HG03439 (cell line): ENCODE results near the gene KLF8.
"Not testable (repeated sequence)": the region's sequence is repeated elsewhere in the genome, so short reads cannot be mapped to it uniquely, and the experiment has no call there.

Experiments
- ATAC-seq: cut with Tn5 transposase; IDR thresholded peaks from one replicate; pipeline ENCODE4 v1.9.1; 2021; ENCODE audit warnings: mild to moderate bottlenecking, moderate library complexity; ENCODE audit not compliant: unreplicated experiment

KLF8 gene

DNA sequence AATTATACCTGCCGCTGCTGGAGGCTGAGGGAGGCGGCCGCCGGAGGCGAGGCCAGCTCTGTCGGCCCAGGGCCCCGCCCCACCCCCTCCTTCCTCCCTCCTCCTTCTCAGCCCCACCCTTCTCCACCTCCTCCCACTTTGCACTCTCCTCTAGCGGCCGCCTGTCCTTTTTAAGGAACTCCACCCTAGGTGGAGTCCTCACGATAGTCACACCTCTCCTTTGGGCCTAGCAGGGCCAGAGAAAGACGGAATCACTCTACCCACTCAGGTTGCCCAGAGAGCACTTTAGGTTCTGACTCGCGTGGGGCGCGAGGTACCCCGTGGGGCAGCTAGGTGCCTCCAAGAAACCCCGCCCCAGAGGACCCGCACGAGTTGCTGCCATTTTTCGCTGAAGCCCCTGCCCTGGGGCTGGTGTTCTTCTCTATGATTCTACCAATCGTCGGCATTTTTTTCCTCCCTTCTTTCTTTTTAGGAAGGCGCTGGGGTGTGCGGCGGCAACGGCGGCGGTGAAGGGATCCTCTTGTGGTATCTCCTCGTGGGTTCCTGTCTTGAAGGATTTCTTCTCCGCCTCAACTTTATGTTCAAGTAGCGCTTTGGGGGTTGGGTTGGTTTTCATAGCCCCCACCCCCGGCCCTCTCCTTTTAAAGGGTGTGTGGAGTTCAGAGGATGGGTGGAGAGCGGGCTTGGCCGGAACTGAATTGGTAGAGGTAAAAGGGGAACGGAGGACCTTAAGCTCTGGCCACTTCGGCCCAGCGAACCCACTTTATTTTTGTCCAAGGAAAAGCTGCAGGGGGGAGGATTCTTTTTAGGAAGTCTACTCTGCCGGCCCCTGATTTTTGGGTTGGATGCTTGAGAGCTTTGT is at the start of gene KLF8:
TSS of gene KLF8 (plus strand) at position 136 of the 862 bp plus-strand sequence. CDS start 979 bp downstream, outside the sequence.
- peak; percentile 80 for ATAC-seq

DNA sequence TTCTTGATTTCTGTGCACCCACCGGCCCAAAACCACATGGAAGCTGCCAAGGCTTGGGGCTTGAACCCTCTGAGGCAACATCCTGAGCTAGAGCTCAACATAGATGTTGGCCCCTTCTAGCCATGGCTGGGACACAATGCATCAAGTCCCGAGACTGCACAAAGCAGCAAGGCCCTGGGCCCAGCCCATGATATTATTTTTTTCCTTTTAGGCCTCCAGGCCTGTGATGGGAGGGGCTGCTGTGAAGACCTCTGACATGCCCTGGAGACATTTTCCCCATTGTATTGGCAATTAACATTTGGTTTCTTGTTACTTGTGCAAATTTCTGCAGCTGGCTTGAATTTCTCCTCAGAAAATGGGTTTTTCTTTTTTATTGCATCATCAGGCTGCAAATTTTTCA is 25.2 kb upstream of the KLF8 start:
- not testable (repeated sequence) for ATAC-seq

DNA sequence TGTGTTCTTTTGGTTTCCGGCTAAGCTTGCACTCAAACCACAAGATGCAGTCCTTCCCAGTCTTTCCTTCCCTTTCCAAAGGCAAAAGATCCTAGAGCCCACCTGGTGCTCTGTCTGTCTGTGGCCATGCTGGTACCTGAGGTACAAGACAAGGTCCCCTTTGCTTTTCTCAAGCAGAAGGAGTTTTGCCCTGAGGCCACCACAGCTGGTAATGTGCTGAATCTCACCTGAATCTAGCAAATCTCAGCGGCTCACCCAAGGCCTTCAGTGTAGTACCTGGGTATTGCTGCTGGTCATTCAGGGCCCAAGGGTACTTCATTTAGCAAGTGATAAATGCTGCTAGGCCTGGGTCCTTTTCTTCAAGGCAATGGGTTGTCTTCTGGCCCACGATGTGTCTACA is 20.5 kb upstream of the KLF8 start:
- no peak for ATAC-seq

DNA sequence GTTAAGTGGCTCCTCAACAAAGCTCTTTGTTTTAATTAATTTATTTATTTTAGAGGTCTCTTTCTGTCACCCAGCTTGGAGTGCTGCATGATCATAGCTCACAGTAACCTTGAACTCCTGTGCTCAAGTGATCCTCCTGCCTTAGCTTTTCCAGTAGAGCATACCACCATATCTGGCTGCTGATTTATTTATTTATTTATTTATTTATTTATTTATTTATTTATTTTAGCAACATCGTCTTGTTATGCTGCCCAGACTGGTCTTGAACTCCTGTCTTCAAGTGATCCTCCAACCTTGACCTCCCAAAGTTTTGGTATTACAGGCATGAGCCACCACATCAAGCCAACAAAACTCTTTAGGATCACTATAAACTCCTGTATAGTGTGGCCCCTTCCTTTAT is 15.8 kb upstream of the KLF8 start:
- ATAC-seq, result no peak

DNA sequence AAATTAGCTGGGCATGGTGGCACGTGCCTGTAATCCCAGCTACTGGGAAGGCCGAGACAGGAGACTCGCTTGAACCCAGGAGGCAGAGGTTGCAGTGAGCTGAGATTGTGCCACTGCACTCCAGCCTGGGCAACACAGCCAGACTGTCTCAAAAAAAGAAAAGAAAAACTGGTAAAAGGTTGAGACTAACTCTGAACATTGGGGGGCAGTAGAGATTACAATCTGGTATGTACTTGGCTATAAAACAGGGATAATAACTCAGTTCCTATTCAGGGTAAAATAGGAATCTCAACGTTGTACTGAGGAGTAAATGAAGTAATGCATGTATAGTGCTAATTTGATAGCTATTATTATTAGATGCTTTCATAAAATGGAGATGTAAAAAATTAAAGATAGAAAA is 12.5 kb upstream of the KLF8 start:
- no peak for ATAC-seq

DNA sequence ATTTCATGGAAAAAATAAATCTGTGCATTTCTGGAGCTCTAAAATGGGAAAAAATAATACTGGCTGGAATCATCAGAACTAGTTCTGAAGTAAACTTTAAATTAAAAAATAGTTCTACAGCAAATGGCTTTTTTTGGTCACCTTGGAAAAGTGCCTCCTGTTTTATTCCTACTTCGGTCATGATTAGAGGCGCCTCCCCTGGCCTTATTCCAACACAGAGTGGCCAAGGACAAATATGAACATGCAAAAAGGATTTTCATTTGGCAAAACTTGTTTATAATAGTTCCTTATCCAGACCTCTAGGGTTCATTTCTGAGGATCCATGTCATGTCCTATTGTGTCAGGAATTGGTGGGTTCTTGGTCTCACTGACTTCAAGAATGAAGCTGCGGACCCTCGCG is 11.1 kb upstream of the KLF8 start:
- no peak for ATAC-seq

DNA sequence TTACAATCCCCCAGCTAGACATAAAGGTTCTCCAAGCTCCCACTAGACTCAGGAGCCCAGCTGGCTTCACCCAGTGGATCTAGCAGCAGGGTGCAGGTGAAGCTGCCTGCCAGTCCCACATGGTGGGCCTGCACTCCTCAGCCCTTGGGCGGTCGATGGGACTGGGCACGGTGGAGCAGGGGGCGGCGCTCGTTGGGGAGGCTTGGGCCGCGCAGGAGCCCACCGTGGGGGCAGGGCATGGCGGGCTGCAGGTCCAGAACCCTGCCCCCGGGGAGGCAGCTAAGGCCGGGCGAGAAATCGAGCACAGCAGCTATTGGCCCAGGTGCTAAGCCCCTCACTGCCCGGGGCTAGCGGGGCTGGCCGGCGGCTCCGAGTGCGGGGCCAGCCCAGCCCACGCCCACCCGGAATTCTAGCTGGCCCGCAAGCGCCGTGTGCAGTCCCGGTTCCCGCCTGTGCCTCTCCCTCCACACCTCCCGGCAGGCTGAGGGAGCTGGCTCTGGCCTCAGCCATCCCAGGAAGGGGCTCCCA is 9.6 kb upstream of the KLF8 start:
- ATAC-seq, result no peak

DNA sequence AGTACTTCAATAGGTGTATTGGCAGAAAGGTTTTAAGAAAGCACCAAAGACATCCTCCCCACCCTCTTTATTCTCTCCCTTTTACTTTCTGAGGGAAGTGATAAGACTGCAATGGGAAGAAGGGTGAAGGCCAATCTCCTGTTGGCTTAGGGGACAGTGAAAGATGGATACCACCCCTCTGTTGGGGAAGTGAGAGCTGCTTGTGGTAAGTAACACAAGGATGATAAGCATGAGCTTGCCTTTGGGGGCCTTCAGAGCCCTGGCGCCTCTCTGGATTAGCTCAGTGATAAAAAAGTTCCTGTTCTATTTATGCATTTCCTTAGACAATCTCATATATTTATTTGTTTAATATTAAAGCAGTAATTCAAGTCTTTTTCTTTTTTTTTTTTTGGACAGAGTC is 5.2 kb upstream of the KLF8 start:
- no peak for ATAC-seq

DNA sequence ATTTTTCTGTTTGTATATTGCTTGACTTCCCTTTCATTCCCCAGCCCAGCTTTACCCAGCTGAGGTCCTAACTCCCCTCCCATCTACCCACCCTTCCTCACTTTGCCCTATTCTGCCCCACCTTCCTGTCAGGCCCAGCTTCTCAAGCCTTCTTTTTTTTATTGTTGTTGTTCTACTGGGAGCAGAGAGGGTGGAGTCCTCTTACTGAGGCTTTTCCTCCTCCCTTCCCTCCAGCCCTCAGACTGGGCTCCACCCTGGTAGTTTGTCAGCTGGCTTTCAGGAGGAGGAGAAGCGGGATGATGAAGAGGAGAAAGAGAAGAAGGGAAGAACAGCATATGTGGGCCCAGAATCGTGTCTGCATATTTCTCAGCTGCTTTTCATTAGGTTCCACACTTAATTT is 3.2 kb upstream of the KLF8 start:
- ATAC-seq, result no peak

DNA sequence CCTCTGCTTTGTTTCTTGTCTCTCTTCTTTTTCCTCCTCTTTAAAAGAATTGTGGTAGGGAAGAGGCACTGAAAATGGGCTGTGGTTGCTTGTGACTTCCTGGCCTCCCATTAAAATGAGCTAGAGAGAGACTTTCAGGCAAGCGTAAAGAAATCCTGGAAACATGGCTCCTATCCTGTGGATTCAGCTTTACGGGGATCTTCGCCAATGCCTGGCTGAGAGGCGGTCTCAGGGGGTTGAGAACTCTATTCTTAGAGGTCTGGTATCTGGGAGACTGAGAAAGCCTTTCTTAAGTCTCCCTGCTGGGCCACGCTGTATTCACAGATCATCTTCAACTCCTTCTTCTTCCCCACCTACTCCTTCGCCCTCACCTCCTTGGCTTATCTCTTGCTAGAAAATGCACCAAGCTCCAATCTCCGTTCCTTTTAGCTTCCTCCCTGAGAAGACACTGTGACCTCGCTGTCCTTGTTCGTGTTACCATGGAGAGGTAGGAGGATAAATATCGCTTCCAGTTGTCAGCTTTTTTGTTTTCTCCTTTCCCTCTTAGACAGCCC is 542 bp upstream of the KLF8 start:
- no peak for ATAC-seq

DNA sequence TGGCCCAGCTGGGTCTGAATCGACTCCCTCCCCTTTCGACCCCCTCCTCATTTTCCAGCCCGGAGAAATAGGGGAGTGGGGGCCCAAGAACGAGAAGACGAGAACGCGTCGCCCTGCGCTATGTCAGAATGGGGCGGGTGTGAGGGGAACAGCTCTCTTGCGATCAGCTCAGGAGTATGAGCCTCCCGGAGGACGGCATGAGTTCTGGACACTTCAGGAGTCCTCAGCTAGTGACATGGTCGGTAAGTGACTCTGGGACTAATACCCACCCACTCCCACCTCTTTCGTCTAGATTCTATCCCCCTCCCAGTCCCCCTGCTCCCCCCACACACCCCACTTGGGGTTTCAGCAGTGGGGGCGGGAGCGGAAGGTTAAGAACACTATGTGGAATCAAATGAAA is 944 bp downstream of the KLF8 start:
- no peak for ATAC-seq

DNA sequence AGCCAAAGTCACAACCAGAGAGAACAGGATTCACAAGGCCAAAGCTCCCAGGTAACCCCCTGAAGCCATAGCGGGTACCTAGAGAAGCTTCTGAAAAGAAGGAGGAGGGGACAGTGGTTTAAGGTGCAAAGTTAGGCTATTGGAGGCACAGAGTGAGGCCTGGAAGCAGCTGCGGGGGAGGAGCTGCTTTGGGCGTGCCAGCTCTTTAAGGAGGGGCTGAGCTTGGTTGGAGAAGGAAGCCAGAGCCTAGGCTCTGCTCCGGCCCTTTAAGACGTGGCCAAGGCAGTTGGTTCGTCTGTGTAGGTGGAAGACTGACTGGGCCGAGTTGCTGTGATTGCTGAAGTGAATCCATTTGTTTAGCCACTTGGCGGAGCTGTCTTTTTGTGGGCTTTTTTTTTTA is 1.5 kb downstream of the KLF8 start:
- ATAC-seq, result peak; percentile 67

DNA sequence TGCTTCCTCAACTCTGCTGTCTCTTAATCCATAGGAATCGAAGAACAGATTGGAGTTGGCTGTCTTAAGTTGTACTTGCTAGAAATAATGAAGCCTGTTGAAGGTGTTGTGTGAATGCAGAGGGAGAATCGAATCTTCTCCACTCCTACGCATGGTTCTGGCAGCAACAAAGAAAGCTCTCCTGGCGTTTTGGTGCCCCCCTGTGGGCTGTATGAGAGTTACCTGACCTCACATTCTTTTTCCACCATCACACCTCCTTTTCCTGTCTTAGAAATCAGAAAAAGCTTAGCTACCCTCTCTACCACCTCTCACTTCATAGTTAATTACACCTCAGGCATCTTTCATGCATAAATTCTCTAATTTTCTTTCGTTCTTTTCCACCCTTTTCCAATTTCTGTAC is 16.3 kb downstream of the KLF8 start:
- ATAC-seq, result peak; percentile 74

DNA sequence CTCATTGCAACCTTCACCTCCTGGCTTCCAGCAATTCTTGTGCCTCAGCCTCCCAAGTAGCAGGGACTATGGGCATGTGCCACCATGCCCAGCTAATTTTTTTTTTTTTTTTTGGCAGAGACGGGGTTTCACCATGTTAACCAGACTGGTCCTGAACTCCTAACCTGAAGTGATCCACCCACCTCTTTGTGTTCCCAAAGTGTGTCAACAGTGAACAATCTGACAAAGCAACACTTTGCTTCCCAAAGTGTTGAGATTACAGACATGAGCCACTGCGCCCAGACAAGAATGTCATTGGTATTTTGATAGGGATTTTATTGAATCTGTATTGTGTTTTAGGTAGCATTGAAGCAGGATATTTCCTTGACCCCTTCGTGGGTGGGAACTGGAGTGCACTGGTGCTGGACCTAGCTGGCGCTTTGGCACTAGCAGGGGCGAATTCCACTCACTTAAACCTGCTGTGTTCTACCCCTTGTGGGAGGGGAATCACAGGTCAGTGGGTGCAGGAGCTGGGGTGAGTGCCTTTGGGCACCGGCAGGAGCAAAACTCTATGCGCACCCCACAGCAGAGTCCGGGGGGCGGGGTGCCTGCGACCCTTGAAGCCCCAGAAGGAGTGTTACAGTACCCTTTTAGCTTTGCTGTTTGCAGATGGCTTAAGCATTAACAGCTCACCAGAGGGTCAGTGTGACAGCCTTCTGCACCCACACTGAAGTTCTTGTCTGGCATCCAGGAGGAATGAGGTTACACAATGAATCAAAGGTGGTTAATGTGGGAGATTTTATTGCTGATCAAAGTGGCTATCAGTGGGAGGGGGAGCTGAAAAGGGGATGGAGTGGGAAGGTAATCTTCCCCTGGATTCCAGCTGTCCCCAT is 21.9 kb downstream of the KLF8 start:
- no peak for ATAC-seq

DNA sequence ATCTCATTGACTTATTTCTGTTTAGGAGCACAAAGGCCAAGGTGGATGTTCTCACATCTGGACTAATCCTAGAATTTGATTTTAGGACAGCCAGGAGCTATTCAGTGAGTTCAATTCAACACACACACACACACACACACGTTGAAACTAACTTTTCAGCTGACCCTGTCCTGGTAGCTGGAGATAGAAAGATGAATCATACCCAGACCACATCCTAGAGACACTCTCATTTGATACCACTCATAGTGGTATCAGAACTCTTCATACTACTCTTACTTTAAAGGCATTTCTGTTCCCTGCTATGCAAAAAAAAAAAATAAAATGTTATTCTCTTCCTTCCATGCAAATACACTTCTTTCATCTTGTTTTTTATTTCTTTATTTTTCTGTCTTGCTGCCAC is 36.7 kb downstream of the KLF8 start:
- ATAC-seq, result no peak

DNA sequence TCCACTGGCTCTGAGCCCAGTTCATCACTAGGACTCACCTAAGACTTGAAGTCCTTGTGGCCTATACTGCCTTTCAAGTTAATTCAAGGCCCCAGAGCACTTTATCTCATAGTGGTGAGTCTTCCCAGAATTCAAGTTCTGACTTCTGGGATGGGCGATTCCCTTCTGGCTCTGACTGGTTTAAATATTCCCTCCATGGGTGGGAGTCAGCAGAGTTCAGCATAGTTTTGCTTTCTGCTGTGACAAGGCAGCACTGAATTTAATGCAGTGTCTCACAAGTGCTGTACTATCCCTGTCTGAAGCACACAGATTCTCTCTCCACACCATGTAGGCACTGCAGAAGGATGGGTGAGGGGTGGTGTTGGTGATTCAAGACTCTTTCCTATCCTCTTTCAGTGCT is 46.5 kb downstream of the KLF8 start:
- no peak for ATAC-seq

DNA sequence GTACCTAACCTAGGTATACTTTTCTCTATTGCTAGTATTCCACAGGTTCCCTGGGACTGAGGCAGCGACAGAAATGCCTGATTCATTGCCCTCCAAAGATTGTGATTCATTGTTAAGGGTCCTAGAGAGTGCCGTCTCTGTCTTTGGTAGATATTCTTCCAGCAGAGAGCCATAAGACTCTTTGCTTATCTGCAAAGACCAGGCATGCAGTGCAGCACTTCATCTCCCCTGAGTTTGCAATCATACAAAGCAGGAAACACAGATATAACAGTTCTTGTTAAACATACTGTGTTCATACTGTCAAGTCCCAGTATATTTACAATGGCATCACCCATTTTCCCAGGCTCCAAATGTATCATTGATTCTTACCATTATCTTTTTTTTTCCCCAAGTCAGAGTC is 47.7 kb downstream of the KLF8 start:
- no peak for ATAC-seq

DNA sequence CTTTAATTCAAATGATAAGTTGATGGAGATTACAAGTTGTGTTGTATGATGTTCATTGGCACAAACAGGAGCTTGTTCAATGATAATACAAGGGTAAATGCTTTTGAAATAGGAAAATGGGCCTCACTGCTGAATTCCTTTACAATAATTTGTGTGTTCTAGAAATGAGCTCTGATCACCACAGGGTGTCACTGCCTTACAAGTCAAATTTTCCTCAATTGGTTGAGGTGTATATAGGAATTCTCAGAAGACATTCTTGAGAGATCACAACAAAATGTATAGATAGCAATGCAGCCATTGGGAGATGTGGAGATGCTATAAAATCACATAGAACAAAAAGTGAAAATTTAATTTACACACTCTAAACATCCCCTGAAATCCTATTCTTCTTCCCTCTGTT is 49.6 kb downstream of the KLF8 start:
- no peak for ATAC-seq

DNA sequence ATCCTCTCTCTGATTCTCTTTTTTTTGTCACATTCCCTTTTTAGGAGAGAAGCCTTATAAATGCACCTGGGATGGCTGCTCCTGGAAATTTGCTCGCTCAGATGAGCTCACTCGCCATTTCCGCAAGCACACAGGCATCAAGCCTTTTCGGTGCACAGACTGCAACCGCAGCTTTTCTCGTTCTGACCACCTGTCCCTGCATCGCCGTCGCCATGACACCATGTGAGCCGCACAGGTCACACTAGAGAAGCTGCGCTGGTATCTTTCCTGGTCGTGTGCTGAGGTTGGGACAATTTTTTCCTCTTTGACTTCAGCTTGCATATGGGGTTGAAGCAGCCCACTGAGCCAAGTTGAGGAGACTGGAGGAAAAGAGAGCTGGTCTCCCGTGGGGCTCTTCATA is 52.1 kb downstream of the KLF8 start:
- ATAC-seq, result no peak

DNA sequence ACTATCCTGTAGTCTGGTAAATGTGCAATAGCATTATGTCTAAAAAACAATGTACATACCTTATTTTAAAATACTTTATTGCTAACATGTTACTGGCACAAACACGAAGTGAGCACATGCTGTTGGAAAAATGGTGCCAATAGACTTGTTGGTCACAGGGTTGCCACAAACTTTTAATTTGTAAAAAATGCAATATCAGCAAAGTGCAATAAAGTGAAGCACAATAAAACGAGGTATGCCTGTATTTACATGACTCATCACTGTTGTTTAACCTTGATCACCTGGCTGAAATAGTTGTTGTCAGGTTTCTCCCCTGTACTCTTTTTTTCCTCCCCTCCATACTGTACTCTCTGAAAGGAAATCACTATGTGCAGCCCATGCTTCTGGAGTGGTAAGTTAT is 56.5 kb downstream of the KLF8 start:
- ATAC-seq, result no peak

DNA sequence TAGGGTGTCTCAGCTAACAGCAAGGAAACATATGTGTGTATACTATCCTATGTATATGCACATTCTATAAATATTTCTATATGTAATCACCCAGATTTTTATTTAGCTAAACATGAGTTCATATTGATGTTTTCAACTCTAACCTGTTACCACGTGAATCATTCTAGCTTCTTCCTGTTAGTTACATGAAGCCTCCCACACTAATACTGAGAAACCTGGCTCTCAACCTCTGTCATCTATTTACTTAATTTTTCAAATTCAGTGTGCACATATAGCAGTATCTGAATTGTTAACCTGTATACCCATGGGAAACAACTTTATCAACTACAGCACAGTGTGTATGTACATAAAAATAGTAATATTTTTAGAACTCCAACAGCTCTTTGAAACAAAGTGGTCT is 57.3 kb downstream of the KLF8 start:
- no peak for ATAC-seq

DNA sequence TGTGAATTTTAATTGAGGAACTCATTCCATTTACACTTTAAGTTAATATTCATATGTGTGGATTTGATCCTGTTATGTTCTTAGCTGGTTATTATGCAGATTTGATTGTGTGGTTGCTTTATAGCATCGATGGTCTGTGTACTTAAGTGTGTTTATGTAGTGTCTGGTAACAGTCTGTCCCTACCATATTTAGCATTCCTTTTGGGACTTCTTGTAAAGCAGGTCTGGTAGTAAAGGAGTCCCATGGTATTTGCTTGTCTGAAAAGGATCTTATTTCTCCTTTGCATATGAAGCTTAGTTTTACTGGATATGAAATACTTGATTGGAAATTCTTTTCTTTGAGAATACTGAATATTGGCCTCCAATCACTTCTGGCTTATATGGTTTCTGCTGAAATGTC is 76.6 kb downstream of the KLF8 start:
- ATAC-seq, result no peak
